GM19463 (cell line): Measurements from ENCODE around the gene LZTR1.
A peak's percentile ranks its signal among the peaks of the same experiment; 100 is the strongest.
"Not testable (repeated sequence)": the region's sequence is repeated elsewhere in the genome, so short reads cannot be mapped to it uniquely, and the experiment has no call there.

ENCODE experiments used
- ATAC-seq: cut with Tn5 transposase; IDR thresholded peaks from one replicate; pipeline ENCODE4 v1.9.1; 2021; ENCODE audit warnings: mild to moderate bottlenecking, moderate library complexity; ENCODE audit not compliant: unreplicated experiment

Gene LZTR1

DNA sequence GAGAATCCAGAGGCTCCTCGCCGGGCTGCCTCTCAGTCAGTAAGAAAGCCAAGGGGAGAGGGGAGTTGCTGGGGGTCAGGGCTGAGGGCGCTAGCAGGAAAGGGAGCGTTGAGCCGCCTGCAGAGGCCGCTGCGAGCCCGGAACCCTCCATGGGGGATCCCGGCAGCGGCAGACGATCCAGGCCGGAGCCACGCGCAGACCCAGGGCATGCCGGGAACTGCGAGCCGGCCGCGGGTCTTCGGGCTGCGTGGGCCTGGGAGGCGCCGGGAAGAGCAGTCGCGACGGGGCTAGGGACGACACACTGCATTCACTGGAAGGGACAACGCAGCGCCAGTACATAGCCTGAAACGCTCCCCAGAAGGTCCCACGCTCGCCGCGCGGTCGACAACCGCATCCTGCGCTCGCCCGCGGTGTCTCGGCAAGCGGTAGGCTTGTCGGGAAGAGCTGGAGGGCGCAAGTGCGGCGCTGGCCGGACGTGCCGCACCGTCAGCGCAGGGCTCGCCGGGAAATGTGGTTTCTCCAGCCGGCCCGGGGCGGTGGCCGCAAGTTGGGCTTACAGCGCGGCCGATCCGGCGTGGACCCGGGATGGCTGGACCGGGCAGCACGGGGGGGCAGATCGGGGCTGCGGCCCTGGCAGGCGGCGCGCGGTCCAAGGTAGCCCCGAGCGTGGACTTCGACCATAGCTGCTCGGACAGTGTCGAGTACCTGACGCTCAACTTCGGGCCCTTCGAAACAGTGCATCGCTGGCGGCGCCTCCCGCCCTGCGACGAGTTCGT, at the start of gene LZTR1:
LZTR1 (plus strand) TSS at position 511 of the 776 bp plus-strand sequence; CDS start at position 586, 75 bp downstream.
- peak; percentile 86 for ATAC-seq

GRCh38 chr22:20933910-20934309, 48.2 kb upstream of the LZTR1 start:
- no peak for ATAC-seq

DNA sequence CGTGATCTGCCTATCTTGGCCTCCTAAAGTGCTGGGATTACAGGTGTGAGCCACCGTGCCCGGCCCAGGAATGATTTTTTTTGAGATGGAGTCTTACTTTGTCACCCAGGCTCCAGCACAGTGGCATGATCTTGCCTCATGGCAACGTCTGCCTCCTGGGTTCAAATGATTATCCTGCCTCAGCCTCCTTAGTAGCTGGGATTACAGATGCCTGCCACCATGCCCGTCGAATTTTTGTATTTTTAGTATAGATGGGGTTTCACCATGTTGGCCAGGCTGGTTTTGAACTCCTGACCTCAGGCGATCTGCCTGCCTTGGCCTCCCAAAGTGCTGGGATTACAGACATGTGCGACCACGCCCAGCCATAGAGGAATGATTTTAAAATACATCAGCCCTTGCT, 47.0 kb upstream of the LZTR1 start:
- not testable (repeated sequence) for ATAC-seq

- not testable (repeated sequence) for ATAC-seq
Measured at GRCh38 chr22:20935780-20936539, 46.1 kb upstream of the LZTR1 start.

DNA sequence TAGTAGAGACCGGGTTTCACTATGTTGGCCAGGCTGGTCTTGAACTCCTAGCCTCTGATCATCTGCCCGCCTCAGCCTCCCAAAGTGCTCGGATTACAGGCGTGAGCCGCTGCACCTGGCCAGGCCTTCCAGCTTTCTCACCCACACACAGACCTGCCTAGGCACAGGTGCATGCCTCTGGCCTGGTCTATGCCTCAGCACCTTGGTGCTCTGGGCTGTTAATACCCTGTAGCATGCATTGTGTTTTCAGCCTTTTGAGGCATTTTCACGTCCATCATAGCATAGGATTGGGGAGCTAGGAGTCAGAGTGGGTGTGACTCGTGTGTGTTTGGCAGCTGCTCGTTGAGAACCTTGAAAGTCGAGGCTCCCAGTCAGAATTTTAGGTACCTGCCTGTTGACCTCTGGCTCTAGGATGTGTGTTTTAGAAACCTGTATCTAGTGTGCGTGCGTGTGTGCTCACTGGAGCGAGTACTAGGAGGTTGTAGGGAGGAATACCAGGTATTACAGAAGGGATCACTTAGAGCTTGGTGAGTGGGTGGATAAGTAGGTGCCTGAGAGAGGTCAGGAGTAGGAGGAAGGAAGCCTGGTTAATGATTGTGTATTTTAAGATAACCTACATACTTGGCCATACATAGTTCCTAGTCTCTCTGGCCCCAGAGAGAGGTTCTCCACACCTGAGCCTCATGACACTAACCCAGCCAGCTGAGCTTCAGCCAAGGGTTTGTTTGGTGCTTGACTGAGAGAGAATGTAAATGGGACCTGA, 44.9 kb upstream of the LZTR1 start:
- ATAC-seq, result no peak

- ATAC-seq, result no peak
Measured at GRCh38 chr22:20937794-20938671, 44.1 kb upstream of the LZTR1 start.

DNA sequence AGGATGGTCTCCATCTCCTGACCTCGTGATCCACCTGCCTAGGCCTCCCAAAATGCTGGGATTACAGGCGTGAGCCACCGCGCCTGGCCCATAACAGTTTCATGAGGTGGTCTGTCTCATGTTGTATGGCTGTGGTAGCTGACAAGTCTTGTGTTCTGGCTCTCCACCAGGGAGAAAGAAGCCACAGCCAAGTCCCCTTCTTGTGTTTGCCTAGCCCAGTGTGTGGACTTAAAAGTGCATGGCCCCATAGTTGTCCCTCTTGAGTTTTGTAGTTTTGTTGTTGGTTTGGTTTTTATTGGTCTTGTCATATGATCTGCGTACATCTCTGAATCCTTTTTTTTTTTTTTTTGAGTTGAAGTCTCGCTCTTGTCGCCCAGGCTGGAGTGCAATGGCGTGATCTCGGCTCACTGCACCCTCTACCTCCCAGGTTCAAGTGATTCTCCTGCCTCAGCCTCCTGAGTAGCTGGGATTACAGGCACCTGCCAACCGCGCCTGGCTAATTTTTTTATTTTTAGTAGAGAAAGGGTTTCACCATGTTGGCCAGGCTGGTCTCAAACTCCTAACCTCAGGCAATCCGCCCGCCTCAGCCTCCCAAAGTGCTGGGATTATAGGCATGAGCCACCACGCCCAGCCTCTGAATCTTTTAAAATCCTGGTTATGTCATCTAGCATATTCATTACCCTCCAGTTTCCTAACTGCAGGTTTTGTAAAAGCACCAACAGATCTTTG, 42.5 kb upstream of the LZTR1 start:
- not testable (repeated sequence) for ATAC-seq

GRCh38 chr22:20940186-20940651, 41.9 kb upstream of the LZTR1 start:
- ATAC-seq, result no peak

- ATAC-seq, result no peak
Measured at GRCh38 chr22:20940904-20941385, 41.2 kb upstream of the LZTR1 start.

DNA sequence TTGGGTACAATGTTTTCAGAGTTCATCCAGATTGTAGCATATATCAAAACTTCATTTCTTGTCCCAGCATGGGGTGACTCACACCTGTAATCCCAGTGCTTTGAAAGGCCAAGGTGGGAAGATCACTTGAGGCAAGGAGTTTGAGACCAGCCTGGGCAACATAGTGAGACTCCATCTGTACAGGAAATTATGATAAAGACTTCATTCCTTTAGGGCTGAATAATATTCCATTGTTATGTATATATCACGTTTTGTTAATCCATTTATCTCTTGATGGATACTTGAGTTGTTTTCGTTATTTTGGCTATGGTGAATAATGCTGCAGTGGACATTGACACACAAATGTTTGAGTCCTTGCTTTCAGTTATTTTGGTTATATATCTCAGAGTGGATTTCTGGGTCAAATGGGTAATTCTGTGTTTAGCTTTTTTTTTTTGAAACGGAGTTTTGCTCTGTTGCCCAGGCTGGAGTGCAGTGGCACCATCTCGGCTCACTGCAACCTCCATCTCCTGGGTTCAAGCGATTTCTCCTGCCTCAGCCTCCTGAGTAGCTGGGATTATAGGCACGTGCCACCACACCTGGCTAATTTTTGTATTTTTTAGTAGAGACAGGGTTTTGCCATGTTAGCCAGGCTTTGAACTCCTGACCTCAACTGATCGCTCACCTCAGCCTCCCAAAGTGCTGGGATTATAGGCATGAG, 39.7 kb upstream of the LZTR1 start:
- not testable (repeated sequence) for ATAC-seq

DNA sequence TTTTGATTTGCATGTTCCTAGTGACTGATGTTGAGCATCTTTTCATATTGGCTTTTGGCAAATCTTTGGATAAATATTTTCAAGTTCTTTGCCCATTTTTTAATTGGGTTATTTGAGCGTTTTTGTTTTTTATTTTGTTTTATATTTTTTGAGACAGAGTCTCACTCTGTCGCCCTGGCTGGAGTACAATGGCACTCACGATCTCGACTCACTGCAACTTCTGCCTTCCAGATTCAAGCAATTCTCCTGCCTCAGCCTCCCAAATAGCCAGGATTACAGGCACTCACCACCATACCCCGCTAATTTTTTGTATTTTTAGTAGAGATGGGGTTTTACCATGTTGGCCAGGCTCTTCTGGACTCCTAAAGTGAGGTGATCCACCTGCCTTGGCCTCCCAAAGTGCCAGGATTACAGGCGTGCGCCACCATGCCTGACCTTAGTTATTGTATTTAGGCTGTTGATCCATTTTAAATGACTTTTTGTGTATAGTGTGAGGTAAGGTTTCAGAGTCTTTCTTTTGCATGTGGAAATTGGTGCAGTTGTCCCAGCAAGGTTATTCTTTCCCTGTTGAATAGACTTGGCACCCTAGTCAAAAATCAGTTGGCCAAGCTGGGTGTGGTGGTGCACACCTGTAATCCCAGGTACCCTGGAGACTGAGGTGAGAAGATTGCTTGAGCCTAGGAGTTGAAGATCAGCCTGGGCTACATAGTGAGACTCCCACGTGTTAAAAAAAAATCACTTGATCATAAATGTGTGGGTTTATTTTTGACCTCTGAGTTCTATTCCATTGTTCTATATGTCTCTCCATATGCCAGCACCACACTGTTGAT, 38.8 kb upstream of the LZTR1 start:
- no peak for ATAC-seq

DNA sequence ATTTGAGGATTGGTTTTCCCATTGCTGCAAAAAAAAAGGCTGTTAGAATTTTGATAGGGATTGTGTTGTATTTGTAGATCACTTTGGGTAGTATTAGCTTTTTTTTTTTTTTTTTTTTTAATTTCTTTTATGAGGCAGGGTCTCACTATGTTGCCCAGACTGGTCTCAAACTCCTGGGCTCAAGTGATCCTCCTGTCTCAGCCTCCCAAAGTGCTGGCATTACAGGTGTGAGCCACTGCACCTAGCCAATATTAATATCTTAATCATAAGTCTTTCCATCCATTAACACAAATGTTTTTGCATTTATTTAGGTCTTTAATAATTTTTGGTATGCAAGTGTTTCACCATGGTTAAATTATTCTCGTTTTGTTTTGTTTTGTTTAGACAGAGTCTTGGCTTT, 38.1 kb upstream of the LZTR1 start:
- no peak for ATAC-seq

DNA sequence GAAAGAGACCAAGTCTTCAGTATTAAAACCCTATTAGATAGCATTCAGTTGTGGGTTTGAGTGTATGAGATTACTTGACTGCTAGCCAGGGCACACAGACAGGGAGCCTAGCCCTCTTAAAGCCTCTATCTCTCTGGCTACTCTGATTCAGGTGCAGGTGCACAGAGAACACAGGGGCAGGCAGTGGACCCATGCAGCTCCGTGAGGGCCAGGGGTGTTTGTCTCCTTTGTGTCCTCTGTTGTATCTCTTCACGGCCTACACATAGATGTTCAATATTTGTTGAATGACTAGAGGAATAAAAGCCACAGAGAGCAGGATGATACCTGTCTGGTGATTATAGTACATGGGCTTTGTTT, 36.5 kb upstream of the LZTR1 start:
- no peak for ATAC-seq

- ATAC-seq, result no peak
Measured at GRCh38 chr22:20946080-20946986, 35.8 kb upstream of the LZTR1 start.

DNA sequence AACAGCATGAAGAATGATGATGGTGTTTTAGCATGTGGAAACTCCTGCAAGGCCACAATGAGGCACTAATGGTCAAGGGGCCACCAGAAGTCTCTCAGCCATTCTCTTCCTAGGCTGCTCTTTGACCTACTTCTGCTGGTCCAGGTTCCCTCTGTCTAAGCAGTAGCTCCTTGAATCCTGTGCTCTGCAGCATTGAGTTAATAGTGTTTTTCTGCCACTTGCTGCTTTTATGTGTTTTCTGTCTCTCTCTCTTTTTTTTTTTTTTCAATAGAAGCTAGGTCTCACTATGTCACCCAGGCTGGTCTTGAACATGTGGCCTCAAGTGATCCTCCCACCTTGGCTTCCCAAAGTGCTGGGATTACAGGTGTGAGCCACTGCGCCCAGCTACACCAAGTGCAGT, 35.1 kb upstream of the LZTR1 start:
- ATAC-seq, result no peak

DNA sequence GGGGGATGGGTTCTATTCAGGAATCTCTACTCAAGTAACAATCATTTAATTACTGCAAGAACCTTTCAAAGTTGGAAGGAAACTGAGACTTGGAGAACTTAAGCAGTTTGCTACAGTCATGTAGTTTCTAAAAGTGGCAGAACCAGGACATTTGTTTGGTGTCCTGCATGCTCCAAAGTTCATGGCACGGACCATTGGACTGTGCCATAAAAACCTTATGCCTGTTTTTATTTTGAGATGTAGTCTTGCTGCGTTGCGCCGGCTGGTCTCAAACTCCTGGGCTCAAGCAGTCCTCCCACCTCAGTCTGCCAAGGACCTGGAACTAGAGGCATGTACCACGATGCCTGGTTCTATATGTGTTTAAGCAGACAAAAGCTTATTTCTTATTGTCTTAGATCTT, 33.6 kb upstream of the LZTR1 start:
- no peak for ATAC-seq

DNA sequence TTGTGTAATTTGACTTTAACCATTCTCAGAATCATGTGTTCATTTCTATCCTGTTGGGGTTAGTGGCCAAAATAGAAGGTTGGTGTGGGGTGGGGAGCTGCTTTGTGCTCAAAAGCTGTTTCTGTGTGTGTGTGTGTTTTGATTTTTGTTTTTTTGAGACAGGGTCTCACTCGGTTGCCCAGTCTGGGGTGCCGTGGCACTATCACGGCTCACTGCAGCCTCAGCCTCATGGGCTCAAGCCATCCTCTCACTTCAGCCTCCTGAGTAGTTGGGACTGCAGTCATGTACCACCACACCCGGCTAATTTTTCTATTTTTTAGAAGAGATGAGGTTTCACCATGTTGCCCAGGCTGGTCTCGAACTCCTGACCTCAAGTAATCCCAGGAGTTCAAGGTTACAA, 33.1 kb upstream of the LZTR1 start:
- no peak for ATAC-seq
